Middle frontal gyrus (tissue), 1 donor: ENCODE measurements around the gene NR2F1.

Source experiments
- DNase-seq: peaks from one replicate; pipeline ENCODE4 v3.0.0-alpha.2; 2015; ENCODE audit warnings: low spot score; ENCODE audit errors: extremely low spot score

The NR2F1 gene

GRCh38 chr5:93635991-93636390 is 53.0 kb downstream of the NR2F1 start:
- DNase-seq = no peak

GRCh38 chr5:93636837-93637236 is 53.8 kb downstream of the NR2F1 start:
- DNase-seq = no peak

- DNase-seq = no peak
These were observed 54.7 kb downstream of the NR2F1 start for GRCh38 chr5:93637697-93638096.

GRCh38 chr5:93642526-93642925 is 59.5 kb downstream of the NR2F1 start:
- DNase-seq = no peak
